Measurements from ENCODE around the gene OPHN1. TPM values are rescaled to one million over a fixed set of nuclear protein-coding genes. Genes with fewer than 3 reads are reported as not detected.
A peak's percentile ranks its signal among the peaks of the same experiment; 100 is the strongest.

Gene OPHN1, protein sequence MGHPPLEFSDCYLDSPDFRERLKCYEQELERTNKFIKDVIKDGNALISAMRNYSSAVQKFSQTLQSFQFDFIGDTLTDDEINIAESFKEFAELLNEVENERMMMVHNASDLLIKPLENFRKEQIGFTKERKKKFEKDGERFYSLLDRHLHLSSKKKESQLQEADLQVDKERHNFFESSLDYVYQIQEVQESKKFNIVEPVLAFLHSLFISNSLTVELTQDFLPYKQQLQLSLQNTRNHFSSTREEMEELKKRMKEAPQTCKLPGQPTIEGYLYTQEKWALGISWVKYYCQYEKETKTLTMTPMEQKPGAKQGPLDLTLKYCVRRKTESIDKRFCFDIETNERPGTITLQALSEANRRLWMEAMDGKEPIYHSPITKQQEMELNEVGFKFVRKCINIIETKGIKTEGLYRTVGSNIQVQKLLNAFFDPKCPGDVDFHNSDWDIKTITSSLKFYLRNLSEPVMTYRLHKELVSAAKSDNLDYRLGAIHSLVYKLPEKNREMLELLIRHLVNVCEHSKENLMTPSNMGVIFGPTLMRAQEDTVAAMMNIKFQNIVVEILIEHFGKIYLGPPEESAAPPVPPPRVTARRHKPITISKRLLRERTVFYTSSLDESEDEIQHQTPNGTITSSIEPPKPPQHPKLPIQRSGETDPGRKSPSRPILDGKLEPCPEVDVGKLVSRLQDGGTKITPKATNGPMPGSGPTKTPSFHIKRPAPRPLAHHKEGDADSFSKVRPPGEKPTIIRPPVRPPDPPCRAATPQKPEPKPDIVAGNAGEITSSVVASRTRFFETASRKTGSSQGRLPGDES
- 1.2 TPM for polyA plus RNA-seq (2012; ENCODE audit: insufficient read length, low read depth)

DNA sequence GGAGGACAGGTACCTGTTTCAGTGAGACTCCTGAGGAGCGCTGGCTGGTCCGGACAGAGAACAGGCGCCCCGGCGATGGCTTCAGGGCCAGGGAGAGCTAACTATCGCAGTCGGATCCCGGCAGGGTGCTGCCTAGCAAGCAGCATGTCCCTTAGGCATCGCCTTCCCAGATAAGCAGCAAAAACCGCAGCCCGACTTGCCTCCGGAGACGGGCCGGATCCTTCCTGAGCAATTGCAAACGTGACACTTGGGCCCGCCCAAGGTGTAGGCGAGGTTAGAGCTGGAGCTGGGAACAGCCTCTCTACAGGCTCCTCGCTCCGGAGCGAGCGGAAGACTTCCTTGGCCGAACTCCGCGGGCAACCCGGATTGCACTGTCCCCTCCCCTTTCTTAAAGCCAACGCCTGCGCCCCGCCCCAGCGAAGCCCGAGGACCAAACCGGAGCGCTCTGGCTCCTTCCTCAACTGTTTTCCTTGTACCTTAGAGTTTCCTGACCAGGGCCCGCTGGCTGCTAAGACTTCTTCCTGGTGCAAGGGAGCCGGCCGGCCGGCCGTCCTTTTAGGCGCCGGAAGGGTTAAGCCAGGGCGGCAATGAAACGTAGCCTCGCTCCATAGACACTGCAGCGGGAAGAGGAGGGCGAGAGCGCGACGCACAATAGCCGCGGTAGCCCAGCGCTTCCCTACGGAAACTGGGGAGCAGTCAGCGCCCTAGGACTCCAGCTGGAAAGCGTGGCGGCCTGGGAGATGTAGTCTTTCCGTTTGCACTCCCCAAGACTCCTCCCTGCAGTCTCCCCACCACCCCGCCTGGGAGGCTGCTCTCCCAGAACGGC, at the start of gene OPHN1:
Gene OPHN1 (minus strand): TSS at position 341 of the 826 bp plus-strand sequence. CDS start 475 bp downstream, outside the sequence.
- TF ChIP-seq POLR2AphosphoS5 (IDR thresholded peaks at IDR 0.05; ENCODE audit: low read depth, low read length) (peak; percentile 58), TAF1 (IDR thresholded peaks at IDR 0.05; ENCODE audit: borderline replicate concordance, insufficient read depth, low read length) (no peak), SIN3A (IDR thresholded peaks at IDR 0.05; ENCODE audit: borderline replicate concordance, insufficient read depth, low read length) (0 out of 2 replicates have a peak, but pooled peaks have one; percentile 28), FOXP2 (optimal IDR thresholded peaks at IDR 0.05; ENCODE audit: borderline replicate concordance, extremely low read depth, extremely low read length, insufficient read depth) (no peak)

DNA sequence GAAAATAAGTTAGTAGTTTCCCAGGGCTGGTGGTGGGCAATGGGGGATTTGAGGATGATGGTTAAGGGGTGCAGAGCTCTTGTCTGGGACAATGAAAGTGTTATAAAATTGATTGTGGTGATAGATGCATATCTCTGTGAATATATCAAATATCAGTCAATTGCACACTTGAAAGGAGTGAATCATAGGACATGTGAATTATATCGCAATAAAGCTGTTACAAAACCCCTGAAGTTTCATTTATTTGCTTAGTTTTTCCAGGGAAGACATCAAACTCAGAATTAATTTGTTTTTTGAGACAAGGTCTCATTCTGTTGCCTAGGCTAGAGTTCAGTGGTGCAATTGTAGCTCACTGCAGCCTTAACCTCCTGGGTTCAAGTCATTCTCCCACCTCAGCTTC, 47.7 kb upstream of the OPHN1 start:
- TF ChIP-seq SIN3A (IDR thresholded peaks at IDR 0.05; ENCODE audit: borderline replicate concordance, insufficient read depth, low read length) (no peak), FOXP2 (optimal IDR thresholded peaks at IDR 0.05; ENCODE audit: borderline replicate concordance, extremely low read depth, extremely low read length, insufficient read depth) (no peak), POLR2AphosphoS5 (IDR thresholded peaks at IDR 0.05; ENCODE audit: low read depth, low read length) (no peak), TAF1 (IDR thresholded peaks at IDR 0.05; ENCODE audit: borderline replicate concordance, insufficient read depth, low read length) (no peak)

DNA sequence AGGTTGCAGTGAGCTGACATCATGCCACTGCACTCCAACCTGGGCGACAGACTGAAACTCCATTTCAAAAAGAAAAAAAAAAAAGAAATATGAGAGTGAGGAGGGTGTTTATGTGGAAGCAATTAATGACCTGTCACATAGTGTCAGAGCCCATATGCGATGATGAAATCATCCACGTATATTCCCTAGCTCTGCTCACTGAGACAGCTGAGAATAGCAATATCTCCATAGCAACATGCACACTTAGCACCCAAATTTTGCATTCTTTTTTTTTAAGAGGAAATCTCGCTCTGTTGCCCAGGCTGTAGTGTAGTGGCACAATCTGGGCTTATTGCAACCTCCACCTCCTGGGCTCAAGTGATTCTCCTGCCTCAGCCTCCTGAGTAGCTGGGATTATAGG, 31.5 kb upstream of the OPHN1 start:
- TF ChIP-seq FOXP2 (optimal IDR thresholded peaks at IDR 0.05; ENCODE audit: borderline replicate concordance, extremely low read depth, extremely low read length, insufficient read depth): no peak
- TF ChIP-seq POLR2AphosphoS5 (IDR thresholded peaks at IDR 0.05; ENCODE audit: low read depth, low read length): no peak
- no peak for TF ChIP-seq SIN3A (IDR thresholded peaks at IDR 0.05; ENCODE audit: borderline replicate concordance, insufficient read depth, low read length)

DNA sequence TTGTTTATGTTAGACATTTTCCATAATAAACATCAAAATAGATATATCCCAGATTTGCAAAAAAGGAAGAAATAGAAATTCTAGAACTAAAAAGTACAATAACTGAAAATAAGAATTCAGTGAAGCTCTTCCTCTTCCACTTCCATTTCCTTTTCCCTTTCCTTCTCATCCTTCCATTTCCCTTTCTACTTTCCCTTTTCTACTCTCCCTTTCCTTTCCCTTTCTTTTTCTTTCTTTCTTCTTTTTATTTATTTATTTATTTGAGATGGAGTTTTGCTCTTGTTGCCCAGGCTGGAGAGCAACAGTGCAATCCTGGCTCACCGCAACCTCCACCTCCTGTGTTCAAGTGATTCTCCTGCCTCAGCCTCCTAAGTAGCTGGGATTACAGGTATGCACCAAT, 30.6 kb upstream of the OPHN1 start:
- TF ChIP-seq, protein P1, sequence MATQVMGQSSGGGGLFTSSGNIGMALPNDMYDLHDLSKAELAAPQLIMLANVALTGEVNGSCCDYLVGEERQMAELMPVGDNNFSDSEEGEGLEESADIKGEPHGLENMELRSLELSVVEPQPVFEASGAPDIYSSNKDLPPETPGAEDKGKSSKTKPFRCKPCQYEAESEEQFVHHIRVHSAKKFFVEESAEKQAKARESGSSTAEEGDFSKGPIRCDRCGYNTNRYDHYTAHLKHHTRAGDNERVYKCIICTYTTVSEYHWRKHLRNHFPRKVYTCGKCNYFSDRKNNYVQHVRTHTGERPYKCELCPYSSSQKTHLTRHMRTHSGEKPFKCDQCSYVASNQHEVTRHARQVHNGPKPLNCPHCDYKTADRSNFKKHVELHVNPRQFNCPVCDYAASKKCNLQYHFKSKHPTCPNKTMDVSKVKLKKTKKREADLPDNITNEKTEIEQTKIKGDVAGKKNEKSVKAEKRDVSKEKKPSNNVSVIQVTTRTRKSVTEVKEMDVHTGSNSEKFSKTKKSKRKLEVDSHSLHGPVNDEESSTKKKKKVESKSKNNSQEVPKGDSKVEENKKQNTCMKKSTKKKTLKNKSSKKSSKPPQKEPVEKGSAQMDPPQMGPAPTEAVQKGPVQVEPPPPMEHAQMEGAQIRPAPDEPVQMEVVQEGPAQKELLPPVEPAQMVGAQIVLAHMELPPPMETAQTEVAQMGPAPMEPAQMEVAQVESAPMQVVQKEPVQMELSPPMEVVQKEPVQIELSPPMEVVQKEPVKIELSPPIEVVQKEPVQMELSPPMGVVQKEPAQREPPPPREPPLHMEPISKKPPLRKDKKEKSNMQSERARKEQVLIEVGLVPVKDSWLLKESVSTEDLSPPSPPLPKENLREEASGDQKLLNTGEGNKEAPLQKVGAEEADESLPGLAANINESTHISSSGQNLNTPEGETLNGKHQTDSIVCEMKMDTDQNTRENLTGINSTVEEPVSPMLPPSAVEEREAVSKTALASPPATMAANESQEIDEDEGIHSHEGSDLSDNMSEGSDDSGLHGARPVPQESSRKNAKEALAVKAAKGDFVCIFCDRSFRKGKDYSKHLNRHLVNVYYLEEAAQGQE (IDR thresholded peaks at IDR 0.05; ENCODE audit: insufficient read depth in 1 of 2, low read depth in 2 of 2, low read length in 2 of 2): no peak
- TF ChIP-seq POLR2AphosphoS5 (IDR thresholded peaks at IDR 0.05; ENCODE audit: low read depth, low read length) (no peak), FOXP2 (optimal IDR thresholded peaks at IDR 0.05; ENCODE audit: borderline replicate concordance, extremely low read depth, extremely low read length, insufficient read depth) (no peak), TAF1 (IDR thresholded peaks at IDR 0.05; ENCODE audit: borderline replicate concordance, insufficient read depth, low read length) (no peak), SIN3A (IDR thresholded peaks at IDR 0.05; ENCODE audit: borderline replicate concordance, insufficient read depth, low read length) (no peak)

DNA sequence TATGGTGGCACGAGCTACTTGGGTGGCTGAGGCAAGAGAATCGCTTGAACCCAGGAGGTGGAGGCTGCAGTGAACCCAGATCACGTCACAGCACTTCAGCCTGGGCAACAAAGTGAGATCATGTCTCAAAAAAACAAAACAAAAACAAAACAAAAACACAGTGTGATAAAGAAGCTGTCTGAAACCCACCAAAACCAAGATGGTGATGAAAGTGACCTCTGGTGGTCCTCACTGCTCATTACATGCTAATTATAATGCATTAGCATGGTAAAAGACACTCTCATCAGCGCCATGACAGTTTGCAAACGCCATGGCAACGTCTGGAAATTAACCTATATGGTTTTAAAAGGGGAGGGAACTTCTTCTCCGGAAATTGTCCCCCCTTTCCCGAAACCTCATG, 29.4 kb upstream of the OPHN1 start:
- TF ChIP-seq SIN3A (IDR thresholded peaks at IDR 0.05; ENCODE audit: borderline replicate concordance, insufficient read depth, low read length) (no peak), FOXP2 (optimal IDR thresholded peaks at IDR 0.05; ENCODE audit: borderline replicate concordance, extremely low read depth, extremely low read length, insufficient read depth) (no peak), TAF1 (IDR thresholded peaks at IDR 0.05; ENCODE audit: borderline replicate concordance, insufficient read depth, low read length) (no peak), POLR2AphosphoS5 (IDR thresholded peaks at IDR 0.05; ENCODE audit: low read depth, low read length) (no peak)
- TF ChIP-seq, protein P1 (IDR thresholded peaks at IDR 0.05; ENCODE audit: insufficient read depth in 1 of 2, low read depth in 2 of 2, low read length in 2 of 2): no peak

DNA sequence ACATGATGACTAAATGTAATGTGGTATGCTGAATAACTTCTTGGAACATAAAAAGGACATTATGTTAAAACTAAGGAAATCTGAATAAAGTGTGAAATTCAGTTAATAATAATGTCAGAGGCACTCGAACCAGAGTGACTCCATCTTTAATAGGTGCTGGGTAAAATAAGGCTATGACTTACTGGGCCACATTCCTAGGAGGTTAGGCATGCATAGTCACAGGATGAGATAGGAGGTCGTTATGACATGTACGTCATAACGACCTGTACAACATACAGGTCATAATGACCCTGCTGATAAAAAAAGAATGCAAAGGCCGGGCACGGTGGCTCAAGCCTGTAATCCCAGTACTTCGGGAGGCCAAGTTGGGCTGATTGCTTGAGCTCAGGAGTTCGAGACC, 28.9 kb upstream of the OPHN1 start:
- TF ChIP-seq SIN3A (IDR thresholded peaks at IDR 0.05; ENCODE audit: borderline replicate concordance, insufficient read depth, low read length): no peak
- TF ChIP-seq TAF1 (IDR thresholded peaks at IDR 0.05; ENCODE audit: borderline replicate concordance, insufficient read depth, low read length): no peak
- TF ChIP-seq FOXP2 (optimal IDR thresholded peaks at IDR 0.05; ENCODE audit: borderline replicate concordance, extremely low read depth, extremely low read length, insufficient read depth): no peak
- TF ChIP-seq POLR2AphosphoS5 (IDR thresholded peaks at IDR 0.05; ENCODE audit: low read depth, low read length): no peak
- TF ChIP-seq, protein P1 (IDR thresholded peaks at IDR 0.05; ENCODE audit: insufficient read depth in 1 of 2, low read depth in 2 of 2, low read length in 2 of 2): no peak
